ENCODE data around the gene PDCD7.

GRCh38 chr15:65087873-65088642 is 45.5 kb downstream of the PDCD7 start:
- TF ChIP-seq CTCF (IDR thresholded peaks at IDR 0.05), result no peak
- no peak for TF ChIP-seq POLR2A (IDR thresholded peaks at IDR 0.05)

Measured in Peyer's patch (tissue), 4 donors.